Uterus (tissue), 4 donors: Measurements from ENCODE around the gene RBM6. TPM values are rescaled to one million over a fixed set of nuclear protein-coding genes. Genes with fewer than 3 reads are reported as not detected.

Experiments
- DNase-seq, 2 donors: peaks; one replicate each; pipeline ENCODE4 v3.0.0-alpha.2; 2019 to 2020
- H3K27ac ChIP-seq, 2 donors: fragments of 200-600 bp; sonication (generic); 1 replicate in 1 of 2; 2 replicates in 1 of 2; pipeline ENCODE4 v1.5.1; 2016 to 2018
- H3K27me3 ChIP-seq, 2 donors: fragments of 200-600 bp; sonication (generic); one replicate each; pipeline ENCODE4 v1.5.1; 2018 to 2019; ENCODE audit warnings: control low read depth in 1 of 2
- H3K36me3 ChIP-seq, 2 donors: fragments of 200-600 bp; sonication (generic); one replicate each; pipeline ENCODE4 v1.5.1; 2019; ENCODE audit warnings: control low read depth in 1 of 2
- H3K4me1 ChIP-seq, 2 donors: fragments of 200-600 bp; sonication (generic); one replicate each; pipeline ENCODE4 v1.5.1; 2018 to 2019; ENCODE audit warnings: control low read depth in 1 of 2
- H3K4me3 ChIP-seq, 2 donors: fragments of 200-600 bp; sonication (generic); 1 replicate in 1 of 2; 2 replicates in 1 of 2; pipeline ENCODE4 v1.5.1; 2018 to 2019; ENCODE audit warnings: mild to moderate bottlenecking in 1 of 2
- H3K9me3 ChIP-seq, 2 donors: fragments of 200-600 bp; sonication (generic); one replicate each; pipeline ENCODE4 v1.5.1; 2019; ENCODE audit warnings: control low read depth in 1 of 2
- POLR2A ChIP-seq, 2 donors: fragments of 450-650 bp; IDR thresholded peaks; one replicate each; pipeline ENCODE4 v1.6.1; 2016; ENCODE audit warnings: antibody characterized with exemption in 2 of 2, mild to moderate bottlenecking in 1 of 2, moderate library complexity in 1 of 2
- intact Hi-C: fragments of 100-400 bp; cut with DNase I; formaldehyde crosslinking; loops from one replicate; pipeline ENCODE4 v1.15.1; 2023; ENCODE audit warnings: low total_unique reads
- total RNA-seq, 4 donors: library from RNA; depleted of rRNA in 3 of 4; stranded (reverse); fragments of >200 nt in 3 of 4; gene quantifications; one replicate each; pipeline versions ENCODE4 v1.1.0 to v1.2.4, GENCODE V29; 2014 to 2023
- TF ChIP-seq, protein P1 (sequence below), 4 experiments: fragments of 200-600 bp in 2 of 4; fragments of 450-650 bp in 2 of 4; sonication (generic) in 2 of 4; IDR thresholded peaks; one replicate each; pipeline ENCODE4 v1.5.1; 2016 to 2019; ENCODE audit warnings: antibody characterized with exemption in 4 of 4, mild to moderate bottlenecking in 2 of 4, moderate library complexity in 1 of 4
- donor health status: DM: yes; HTN: yes; CAD: no.

The RBM6 gene
- total RNA-seq, 4 donors from 2014 or later: 63.2 to 143 (median 116) TPM

DNA sequence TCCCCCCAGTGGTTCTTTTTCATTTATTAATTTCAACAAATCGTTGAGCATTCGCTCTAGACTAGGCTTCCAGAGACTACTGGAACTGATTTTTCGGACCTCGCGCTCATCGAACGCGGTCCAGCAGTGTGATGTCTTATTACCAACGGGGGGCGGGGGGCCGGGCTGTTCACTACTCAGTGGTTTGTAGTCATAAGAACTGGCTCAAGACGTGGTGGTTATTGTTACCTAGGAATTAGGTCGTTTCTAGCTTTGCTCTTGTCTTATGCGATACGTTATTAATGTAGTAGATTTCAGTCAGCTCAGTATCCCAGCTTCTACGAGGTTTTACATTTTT is 149.6 kb downstream of the RBM6 start:
- Histone ChIP-seq H3K27ac (peak overlapping the region; percentile 94 to 98), H3K9me3 (no peaks in the 10 kb centered on the region), H3K27me3 (no peaks in the 10 kb centered on the region), H3K4me3 (peak overlapping the region; percentile 90 to 97), H3K4me1 (peaks cover 6 to 14% of the 10 kb centered on the region in 2 donors), H3K36me3 (no peaks in the 10 kb centered on the region)
- TF ChIP-seq, protein P1, sequence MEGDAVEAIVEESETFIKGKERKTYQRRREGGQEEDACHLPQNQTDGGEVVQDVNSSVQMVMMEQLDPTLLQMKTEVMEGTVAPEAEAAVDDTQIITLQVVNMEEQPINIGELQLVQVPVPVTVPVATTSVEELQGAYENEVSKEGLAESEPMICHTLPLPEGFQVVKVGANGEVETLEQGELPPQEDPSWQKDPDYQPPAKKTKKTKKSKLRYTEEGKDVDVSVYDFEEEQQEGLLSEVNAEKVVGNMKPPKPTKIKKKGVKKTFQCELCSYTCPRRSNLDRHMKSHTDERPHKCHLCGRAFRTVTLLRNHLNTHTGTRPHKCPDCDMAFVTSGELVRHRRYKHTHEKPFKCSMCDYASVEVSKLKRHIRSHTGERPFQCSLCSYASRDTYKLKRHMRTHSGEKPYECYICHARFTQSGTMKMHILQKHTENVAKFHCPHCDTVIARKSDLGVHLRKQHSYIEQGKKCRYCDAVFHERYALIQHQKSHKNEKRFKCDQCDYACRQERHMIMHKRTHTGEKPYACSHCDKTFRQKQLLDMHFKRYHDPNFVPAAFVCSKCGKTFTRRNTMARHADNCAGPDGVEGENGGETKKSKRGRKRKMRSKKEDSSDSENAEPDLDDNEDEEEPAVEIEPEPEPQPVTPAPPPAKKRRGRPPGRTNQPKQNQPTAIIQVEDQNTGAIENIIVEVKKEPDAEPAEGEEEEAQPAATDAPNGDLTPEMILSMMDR (IDR thresholded peaks at IDR 0.05): no peak
- no peak for TF ChIP-seq POLR2A (IDR thresholded peaks at IDR 0.05)
- no peak for DNase-seq
- intact Hi-C loops: no loop called here

DNA sequence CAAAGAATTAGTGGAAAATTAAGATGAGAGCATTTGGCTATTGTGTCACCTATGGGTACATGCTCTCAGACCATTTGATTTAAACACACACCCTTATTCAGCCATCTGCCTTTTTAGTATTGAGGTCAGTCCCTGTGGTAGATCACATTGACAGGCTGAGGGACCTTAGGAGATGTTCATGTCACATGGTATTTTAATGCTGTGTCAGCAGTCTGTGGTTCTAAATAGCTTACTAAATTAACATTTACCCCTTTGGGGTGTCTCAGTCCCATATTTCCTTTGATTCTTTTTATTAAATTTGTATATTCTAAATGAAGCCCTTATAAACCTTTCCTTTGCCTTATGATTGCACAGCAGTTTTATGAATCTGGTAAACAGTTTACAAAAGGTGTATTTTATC is 151.0 kb downstream of the RBM6 start:
- H3K4me3 ChIP-seq: no peak overlapping the region

DNA sequence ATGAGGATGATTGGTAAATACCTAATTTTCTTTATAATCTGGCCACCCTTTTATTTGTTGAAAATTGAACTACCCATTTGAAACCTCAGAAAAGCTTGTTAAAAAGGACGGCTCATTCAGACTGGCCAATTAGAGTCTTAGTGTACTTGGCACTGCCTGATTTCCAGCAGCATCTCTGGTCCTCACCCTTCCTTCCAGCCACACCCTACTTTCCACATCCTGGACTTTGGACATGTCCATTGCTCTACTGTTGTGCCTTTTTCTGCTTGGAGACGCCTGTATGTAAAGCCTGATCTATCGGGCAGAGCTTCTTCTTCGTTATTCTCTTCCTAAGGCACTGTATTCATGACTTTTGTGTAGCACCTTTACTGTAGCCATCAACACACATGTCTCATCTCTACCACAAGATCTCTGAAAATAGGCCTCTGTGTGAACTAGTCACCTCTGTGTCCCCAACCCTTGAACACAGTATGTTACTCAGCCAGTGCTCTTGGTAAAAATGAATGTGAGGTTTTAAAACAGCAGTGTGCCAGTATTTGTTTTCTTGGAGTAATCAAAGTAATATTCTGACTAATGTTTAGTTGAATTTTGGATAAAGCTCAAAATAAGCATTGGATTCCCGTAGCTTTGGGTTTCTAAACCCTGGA is 155.5 kb downstream of the RBM6 start:
- H3K27ac ChIP-seq: no peak overlapping the region
- no peak for DNase-seq
- H3K4me1 ChIP-seq: peaks cover 6 to 10% of the 10 kb centered on the region in 2 donors
- no peak overlapping the region for H3K4me3 ChIP-seq
- H3K27me3 ChIP-seq: no peaks in the 10 kb centered on the region
- TF ChIP-seq, protein P1 (IDR thresholded peaks at IDR 0.05): no peak
- TF ChIP-seq POLR2A (IDR thresholded peaks at IDR 0.05): no peak
- intact Hi-C loops: no loop called here
- no peaks in the 10 kb centered on the region for H3K9me3 ChIP-seq
- H3K36me3 ChIP-seq: no peaks in the 10 kb centered on the region

More for the DNA sequence above, 151.0 kb downstream of the RBM6 start:
- Histone ChIP-seq H3K4me1 (peaks cover 6 to 14% of the 10 kb centered on the region in 2 donors), H3K27me3 (no peaks in the 10 kb centered on the region), H3K9me3 (no peaks in the 10 kb centered on the region), H3K36me3 (no peaks in the 10 kb centered on the region), H3K27ac (no peak overlapping the region)
- TF ChIP-seq, protein P1 (IDR thresholded peaks at IDR 0.05): no peak
- no peak for TF ChIP-seq POLR2A (IDR thresholded peaks at IDR 0.05)
- intact Hi-C loops: no loop called here
- no peak for DNase-seq

DNA sequence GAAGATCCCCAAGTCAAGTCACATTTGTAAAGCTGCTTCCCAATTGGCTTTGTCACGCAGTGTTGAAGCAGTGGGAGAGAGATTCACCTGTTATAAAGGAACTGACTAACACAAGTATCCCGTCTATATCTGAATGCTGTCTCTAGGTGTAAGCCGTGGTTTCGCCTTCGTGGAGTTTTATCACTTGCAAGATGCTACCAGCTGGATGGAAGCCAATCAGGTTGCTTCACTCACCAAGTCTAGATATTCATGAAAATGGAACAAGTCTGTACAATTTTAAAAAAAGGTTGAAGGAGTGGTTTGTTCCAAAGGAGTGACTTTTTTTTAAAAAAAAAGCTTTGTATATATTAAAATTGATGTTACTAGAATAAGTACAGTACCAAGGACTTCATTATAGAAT is 160.4 kb downstream of the RBM6 start:
- no peak for TF ChIP-seq POLR2A (IDR thresholded peaks at IDR 0.05)
- TF ChIP-seq, protein P1 (IDR thresholded peaks at IDR 0.05): no peak
- H3K9me3 ChIP-seq: no peaks in the 10 kb centered on the region
- H3K27ac ChIP-seq: no peak overlapping the region
- no peaks in the 10 kb centered on the region for H3K36me3 ChIP-seq
- H3K4me3 ChIP-seq: no peak overlapping the region
- no peaks in the 10 kb centered on the region for H3K4me1 ChIP-seq
- H3K27me3 ChIP-seq: no peaks in the 10 kb centered on the region
- no peak for DNase-seq
- intact Hi-C loops: no loop called here

DNA sequence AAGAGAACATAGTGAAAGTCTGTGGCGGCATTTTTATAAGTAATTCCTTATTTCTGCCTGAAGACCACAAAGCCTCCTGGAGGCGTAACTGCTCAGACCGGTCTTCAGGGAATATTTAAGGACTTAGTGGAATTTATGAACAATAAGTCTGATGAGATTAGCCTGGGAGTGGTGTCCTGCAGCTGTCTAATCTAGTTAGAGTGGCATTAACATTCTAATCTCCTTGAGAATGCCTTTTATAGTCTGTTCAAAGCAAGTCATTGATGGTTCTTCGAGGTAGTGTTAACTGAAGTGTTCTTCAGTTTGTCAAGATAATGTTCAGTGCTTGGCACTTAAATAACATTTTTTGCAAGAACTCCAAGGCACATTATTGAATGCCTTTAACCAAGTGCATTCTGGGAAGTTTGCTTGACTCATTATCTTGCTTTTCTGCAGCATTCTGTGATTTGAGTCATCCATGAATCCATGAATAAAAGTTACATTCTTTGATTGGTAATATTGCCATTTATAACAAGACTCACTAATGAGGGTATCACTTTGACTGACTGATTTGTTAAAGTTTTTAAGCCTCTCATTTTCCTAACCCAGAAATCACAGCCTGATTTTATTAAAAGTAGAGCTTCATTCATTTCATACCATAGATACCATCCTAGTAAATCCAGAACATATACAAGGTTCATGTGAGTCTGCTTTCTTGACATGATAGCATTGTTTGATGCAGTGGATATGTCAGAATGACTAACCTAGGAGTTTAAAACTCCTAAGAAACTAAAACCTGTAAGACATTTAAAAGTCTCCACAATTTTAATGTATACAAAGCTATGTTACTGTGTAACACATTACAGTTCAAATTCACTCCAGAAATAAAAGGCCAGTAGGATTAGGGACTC is 161.3 kb downstream of the RBM6 start:
- no peak overlapping the region for H3K27ac ChIP-seq
- intact Hi-C loops: no loop called here

More for the DNA sequence above, 161.3 kb downstream of the RBM6 start:
- Histone ChIP-seq H3K4me3 (no peak overlapping the region), H3K36me3 (no peaks in the 10 kb centered on the region), H3K27me3 (no peaks in the 10 kb centered on the region), H3K4me1 (no peaks in the 10 kb centered on the region), H3K9me3 (no peaks in the 10 kb centered on the region)
- DNase-seq: no peak
- no peak for TF ChIP-seq POLR2A (IDR thresholded peaks at IDR 0.05)
